Prostate gland (tissue), 2 donors: ENCODE results near the gene CAMK2D. TPM values are rescaled to one million over a fixed set of nuclear protein-coding genes. Genes with fewer than 3 reads are reported as not detected.

ENCODE experiments used
- DNase-seq: peaks from one replicate; pipeline ENCODE4 v3.0.0-alpha.2; 2019; ENCODE audit warnings: low spot score
- H3K27ac ChIP-seq, 2 donors: fragments of 200-600 bp; sonication (generic); 2 replicates each; pipeline ENCODE4 v1.5.1; 2017 to 2019
- H3K27me3 ChIP-seq: fragments of 200-600 bp; sonication (generic); replicated peaks from 2 replicates; pipeline ENCODE4 v1.5.1; 2019; ENCODE audit not compliant: insufficient read depth
- H3K36me3 ChIP-seq, 2 donors: fragments of 200-600 bp; sonication (generic); 1 replicate in 1 of 2; 2 replicates in 1 of 2; pipeline versions ENCODE4 v1.5.1 to v1.8.1; 2017 to 2019
- H3K4me1 ChIP-seq: fragments of 200-600 bp; sonication (generic); replicated peaks from 2 replicates; pipeline ENCODE4 v1.5.1; 2019
- H3K4me3 ChIP-seq, 2 donors: fragments of 200-600 bp; sonication (generic); 2 replicates each; pipeline ENCODE4 v1.5.1; 2017 to 2019
- H3K9me3 ChIP-seq: fragments of 200-600 bp; sonication (generic); 2 replicates; pipeline ENCODE4 v1.5.1; 2017
- CTCF ChIP-seq, 4 experiments: fragments of 200-600 bp in 2 of 4; fragments of 450-650 bp in 2 of 4; sonication (generic) in 2 of 4; IDR thresholded peaks; 1 replicate in 3 of 4; 2 replicates in 1 of 4; pipeline ENCODE4 v1.5.1; 2016 to 2019; ENCODE audit warnings: antibody characterized with exemption in 4 of 4, mild to moderate bottlenecking in 2 of 4, moderate library complexity in 2 of 4
- POLR2A ChIP-seq: fragments of 450-650 bp; IDR thresholded peaks from one replicate; pipeline ENCODE4 v1.6.1; 2016; ENCODE audit warnings: antibody characterized with exemption, mild to moderate bottlenecking
- POLR2AphosphoS5 ChIP-seq: sonication (generic); formaldehyde crosslinking; IDR thresholded peaks from one replicate; pipeline ENCODE4 v1.6.1; 2017; ENCODE audit warnings: antibody characterized with exemption
- WGBS: methylation state at CpG from one replicate; pipeline ENCODE4 v1.1.5; 2018; 5-methylcytosine and 5-hydroxymethylcytosine counted together
- intact Hi-C: fragments of 100-400 bp; cut with DNase I; formaldehyde crosslinking; loops from one replicate; pipeline ENCODE4 v1.14.2; 2022
- total RNA-seq, 2 donors: library from RNA; depleted of rRNA; stranded (reverse); fragments of >200 nt; gene quantifications; one replicate each; pipeline ENCODE4 v1.1.0, GENCODE V29; 2016

The CAMK2D gene
- total RNA-seq, 2 donors from 2014 or later = 48.7 to 88.8 TPM

- intact Hi-C loops = no loop called here
- Histone ChIP-seq H3K27ac (no peak overlapping the region), H3K4me1 (no peaks in the 10 kb centered on the region), H3K9me3 (no peaks in the 10 kb centered on the region), H3K4me3 (no peak overlapping the region), H3K27me3 (no peaks in the 10 kb centered on the region), H3K36me3 (no peaks in the 10 kb centered on the region)
- no peak for DNase-seq
- 59% methylated on average over 4 of the region's 4 CpGs for WGBS
- TF ChIP-seq POLR2AphosphoS5 (no peak), CTCF (IDR thresholded peaks at IDR 0.05) (no peak), POLR2A (no peak)
Measured at GRCh38 chr4:113409181-113409580, 352.4 kb downstream of the CAMK2D start.

GRCh38 chr4:113407409-113407808, 354.1 kb downstream of the CAMK2D start:
- WGBS = 63% methylated on average over 2 of the region's 2 CpGs
- Histone ChIP-seq H3K4me1 (no peaks in the 10 kb centered on the region), H3K9me3 (no peaks in the 10 kb centered on the region), H3K4me3 (no peak overlapping the region), H3K27ac (no peak overlapping the region), H3K27me3 (no peaks in the 10 kb centered on the region), H3K36me3 (no peaks in the 10 kb centered on the region)
- intact Hi-C loops = no loop called here
- DNase-seq = no peak
- TF ChIP-seq CTCF (IDR thresholded peaks at IDR 0.05) (no peak), POLR2AphosphoS5 (no peak), POLR2A (no peak)

DNA sequence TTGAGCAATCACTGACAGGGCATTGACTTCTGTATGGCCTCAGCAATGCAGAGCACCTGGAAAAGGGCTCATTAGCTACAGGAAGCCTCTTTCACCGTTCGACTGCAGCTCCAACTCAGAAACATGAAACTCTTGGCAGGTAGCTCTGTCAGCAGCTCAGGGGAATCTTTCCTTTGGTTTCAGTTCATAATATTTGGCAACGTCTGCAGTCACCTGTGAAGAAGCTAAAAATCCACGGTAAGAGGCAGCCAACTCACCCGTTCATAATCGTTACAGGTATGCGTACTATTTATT, 354.9 kb downstream of the CAMK2D start:
- peak; percentile 30 for DNase-seq
- H3K9me3 ChIP-seq = no peaks in the 10 kb centered on the region
- H3K4me3 ChIP-seq = peak overlapping the region in 1 of 2 donors; percentile 7
- H3K36me3 ChIP-seq = no peaks in the 10 kb centered on the region
- intact Hi-C loops = no loop called here
- WGBS = 44% methylated on average over 7 of the region's 7 CpGs
- no peak for TF ChIP-seq CTCF (IDR thresholded peaks at IDR 0.05)
- no peak for TF ChIP-seq POLR2A
- TF ChIP-seq POLR2AphosphoS5 = peak; percentile 53
- H3K27ac ChIP-seq = peak overlapping the region in 1 of 2 donors; percentile 40
- no peaks in the 10 kb centered on the region for H3K4me1 ChIP-seq
- H3K27me3 ChIP-seq = no peaks in the 10 kb centered on the region

- no peak for DNase-seq
- H3K4me1 ChIP-seq = no peaks in the 10 kb centered on the region
- H3K27ac ChIP-seq = peak overlapping the region in 1 of 2 donors; percentile 40
- WGBS = 84% methylated on average over 7 of the region's 7 CpGs
- intact Hi-C loops = no loop called here
- no peaks in the 10 kb centered on the region for H3K27me3 ChIP-seq
- no peak for TF ChIP-seq POLR2A
- TF ChIP-seq POLR2AphosphoS5 = no peak
- no peak for TF ChIP-seq CTCF (IDR thresholded peaks at IDR 0.05)
- no peaks in the 10 kb centered on the region for H3K9me3 ChIP-seq
- H3K4me3 ChIP-seq = peak overlapping the region in 1 of 2 donors; percentile 7
- no peaks in the 10 kb centered on the region for H3K36me3 ChIP-seq
Measured at GRCh38 chr4:113405874-113406722, 355.4 kb downstream of the CAMK2D start.

DNA sequence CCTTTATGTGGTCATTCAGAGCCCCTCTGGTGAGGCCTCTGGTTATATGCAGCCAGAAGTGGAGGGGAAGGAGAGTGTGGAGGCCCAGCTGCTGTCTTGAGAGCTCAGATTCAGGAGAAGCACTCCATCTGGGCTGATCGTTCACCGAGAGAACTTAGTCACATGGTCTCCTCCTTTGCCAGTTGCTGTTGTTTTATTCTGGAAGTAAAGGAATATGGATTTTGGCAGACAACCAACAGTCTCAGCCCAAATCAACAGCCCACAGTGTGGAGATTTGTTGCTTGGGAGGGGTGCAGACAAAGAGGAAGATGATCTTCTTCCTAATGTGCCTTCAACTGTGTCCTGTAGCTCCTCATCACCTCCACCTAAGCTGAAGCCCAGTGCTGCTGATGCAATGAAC, 356.7 kb downstream of the CAMK2D start:
- intact Hi-C loops = no loop called here
- WGBS = 39% methylated on average over 2 of the region's 2 CpGs
- TF ChIP-seq POLR2AphosphoS5 (no peak), CTCF (IDR thresholded peaks at IDR 0.05) (no peak), POLR2A (no peak)

More for the DNA sequence above, 356.7 kb downstream of the CAMK2D start:
- DNase-seq = no peak
- Histone ChIP-seq H3K4me3 (no peak overlapping the region), H3K27me3 (no peaks in the 10 kb centered on the region), H3K4me1 (no peaks in the 10 kb centered on the region), H3K36me3 (no peaks in the 10 kb centered on the region), H3K27ac (no peak overlapping the region), H3K9me3 (no peaks in the 10 kb centered on the region)
